Suppressor macrophage treated with lipopolysaccharide for 1 hour (primary cell): ENCODE results near the gene CADM3.

Source experiments
- DNase-seq, 3 donors: peaks; one replicate each; pipeline ENCODE4 v3.0.0-alpha.2; 2020 to 2022

Gene CADM3

DNA sequence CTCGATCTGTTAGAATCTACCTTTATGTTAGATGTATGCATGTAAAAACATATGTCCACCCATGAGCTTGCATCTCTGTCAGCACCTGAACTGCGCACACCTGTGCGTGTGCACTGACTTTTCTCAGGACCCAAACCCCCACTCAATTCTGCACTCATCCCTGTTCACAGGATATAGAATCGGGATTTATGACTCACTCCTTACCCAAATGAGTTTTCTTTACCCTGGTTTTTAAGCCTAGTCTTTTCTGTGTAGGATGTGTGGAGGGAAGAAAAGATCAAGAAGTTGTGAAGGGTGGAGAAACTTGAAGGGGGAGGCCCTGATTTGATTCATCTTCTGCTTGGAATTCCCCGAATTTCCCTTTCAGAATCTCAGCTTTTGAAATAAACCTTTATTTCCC lies 35.7 kb downstream of the CADM3 start:
- DNase-seq = peak; percentile 28 to 50 (median 36)

GRCh38 chr1:159207774-159208173 lies 36.4 kb downstream of the CADM3 start:
- no peak for DNase-seq

GRCh38 chr1:159208175-159208825 lies 36.9 kb downstream of the CADM3 start:
- no peak for DNase-seq

DNA sequence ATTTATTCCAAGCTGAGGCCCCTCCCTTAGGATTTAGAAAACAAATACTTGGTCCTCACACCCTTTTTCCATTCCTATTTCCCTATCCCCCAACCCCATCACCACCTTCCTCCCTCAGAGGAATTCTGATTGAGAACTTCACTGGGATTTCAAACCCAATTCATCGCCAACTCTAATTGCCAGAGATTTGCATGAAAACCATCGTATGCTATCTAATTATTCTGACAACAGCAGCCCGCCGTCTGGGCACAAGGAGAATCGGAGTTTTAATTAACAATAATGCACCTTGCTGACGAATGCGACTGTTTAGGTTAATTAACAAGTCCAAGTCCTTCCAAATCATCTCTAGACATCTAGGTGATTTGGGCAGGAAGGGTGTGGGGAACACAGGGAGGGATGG lies 37.6 kb downstream of the CADM3 start:
- DNase-seq = no peak

DNA sequence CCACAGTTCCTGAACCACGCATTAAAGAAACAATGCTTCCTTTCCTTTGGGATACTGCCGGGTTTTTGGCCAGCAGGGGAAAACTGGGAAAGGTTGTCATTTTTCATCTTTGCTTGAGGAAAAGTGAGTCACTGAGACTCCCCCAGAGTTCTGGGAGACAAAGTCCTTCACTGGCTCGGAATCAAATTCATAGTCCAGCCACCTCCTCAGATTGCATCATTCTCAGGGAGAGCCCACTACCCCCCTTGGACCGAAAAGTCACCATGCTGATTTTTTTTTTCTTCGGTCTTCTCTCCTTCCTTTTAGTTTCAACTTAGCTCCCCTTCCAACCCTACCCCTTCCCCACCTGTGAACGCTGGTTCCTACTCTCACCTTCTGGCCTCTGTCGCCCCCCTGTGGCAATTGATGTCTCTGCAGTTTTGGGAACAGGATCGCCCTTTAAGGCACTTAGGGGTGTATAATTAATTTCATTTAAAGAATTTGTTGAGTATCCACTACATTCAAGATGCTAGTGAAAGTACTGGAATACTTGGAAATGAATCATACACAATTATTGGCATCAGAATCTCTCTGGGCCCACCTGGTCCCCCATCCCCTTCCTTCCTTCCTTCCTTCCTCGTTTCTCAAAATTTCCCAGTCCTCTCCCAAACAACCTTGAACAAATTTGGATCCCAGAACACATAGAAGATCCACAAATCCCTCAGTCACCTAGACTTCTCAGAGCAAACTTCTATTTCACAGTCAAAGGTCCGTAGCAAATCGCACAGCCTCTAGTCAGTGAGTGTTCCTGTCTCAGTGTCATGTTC lies 40.1 kb downstream of the CADM3 start:
- peak; percentile 58 to 64 (median 58) for DNase-seq

DNA sequence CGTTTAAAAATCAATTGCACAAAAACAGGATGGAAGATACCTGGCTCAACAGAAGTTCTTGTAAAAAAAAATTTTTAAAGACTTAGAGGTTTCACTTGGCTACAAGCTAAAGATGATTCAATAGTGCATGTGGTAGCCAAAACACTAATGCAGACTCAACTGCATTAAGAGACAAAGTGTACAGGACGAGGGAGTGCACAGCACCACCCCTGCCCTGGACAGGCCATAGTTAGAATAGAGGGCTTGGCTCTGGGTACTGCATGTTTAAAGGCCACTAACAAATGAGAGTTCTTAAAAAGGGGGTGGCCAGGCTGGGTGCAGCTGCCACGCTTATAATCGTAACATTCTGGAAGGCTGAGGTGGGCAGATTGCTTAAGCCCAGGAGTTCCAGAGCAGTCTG lies 41.2 kb downstream of the CADM3 start:
- DNase-seq = no peak

DNA sequence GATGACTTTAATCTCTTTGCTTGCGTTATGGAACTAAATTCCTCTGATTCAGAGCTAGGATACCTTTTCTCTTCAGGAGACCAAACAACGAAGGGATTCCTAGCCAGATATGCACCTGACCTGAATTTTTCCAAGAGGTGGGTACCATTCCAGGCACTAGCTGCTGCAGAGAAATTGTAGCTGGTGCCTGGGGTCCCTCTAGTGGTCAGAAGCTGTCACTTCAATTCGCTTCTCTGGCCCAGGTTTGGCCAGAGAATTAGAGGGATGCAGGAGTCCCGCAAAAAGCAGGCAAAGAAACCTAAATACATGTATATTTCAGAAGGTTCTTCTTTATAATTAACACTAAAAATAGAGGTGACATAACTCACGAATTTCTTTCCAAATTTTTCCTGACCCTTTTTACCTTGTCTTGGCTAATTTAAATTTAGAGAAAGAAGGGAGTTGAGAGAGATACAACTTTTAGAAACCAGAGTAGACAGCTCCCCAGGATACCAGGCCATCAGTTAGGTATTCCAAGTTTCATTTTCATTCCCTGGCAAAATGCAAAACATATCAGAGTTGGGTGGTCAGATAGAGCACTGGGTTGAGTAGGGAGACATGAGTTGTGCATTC lies 42.8 kb downstream of the CADM3 start:
- DNase-seq = peak; percentile 55 to 69 (median 68)

- no peak for DNase-seq
Measured at GRCh38 chr1:159218649-159219636, 47.5 kb downstream of the CADM3 start.

DNA sequence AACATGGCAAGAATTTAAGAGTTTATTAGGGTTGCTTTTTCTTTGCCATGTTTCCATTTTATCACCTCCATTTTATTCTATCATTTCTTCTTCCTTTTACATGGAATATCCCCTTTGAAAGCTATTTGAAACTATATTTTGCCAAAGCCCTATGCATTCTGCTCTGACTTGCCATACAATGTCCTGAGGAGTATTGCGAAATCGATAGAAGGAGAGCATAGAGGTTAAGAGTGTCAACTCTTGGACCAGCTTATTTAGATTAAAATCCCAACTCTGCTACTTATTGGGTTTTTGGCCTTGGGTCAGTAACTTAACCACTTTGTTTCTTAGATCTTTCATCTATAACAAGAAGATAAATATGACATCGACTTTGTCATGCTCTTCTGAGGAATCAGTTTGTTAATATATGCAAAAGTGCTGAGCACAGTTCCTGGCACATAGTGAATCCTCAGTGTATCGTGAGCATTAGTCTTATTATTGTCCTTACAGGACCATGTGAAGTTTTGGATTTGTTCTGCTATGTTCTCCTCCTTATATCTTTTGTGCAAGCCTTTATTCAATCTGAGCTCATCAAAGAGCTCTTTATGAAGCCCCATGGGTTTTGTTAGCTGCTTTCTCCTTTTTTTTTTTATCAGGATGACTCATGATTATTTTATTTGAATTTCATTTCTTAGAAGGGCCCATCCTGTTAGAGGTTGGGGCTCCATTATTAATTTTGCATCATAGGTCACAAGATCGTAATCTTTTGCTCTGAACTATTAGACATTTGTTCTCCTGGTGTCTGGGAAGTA lies 50.9 kb downstream of the CADM3 start:
- no peak for DNase-seq

GRCh38 chr1:159223004-159223403 lies 51.6 kb downstream of the CADM3 start:
- DNase-seq = no peak

- DNase-seq = no peak
Measured at GRCh38 chr1:159228554-159228953, 57.1 kb downstream of the CADM3 start.

- no peak for DNase-seq
Measured at GRCh38 chr1:159229260-159229885, 58.0 kb downstream of the CADM3 start.

DNA sequence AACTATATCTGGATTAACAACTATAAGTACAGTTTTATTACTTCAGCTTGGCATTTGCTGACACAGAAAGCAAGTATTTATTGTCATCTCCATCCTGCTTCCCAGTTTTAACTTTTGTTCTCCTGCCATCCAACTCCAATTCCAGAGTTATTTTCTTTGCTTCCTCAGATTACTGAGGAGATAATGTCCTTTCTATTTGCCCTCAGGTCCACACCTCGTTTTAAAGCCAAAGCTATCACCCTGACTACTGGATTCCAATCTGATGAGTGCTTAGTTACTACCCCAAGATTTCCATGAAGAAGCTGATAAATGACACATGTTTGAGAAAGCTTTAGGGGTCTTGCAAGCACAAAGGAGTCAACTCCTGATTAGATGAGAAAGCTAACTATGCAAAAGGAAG lies 58.5 kb downstream of the CADM3 start:
- no peak for DNase-seq

GRCh38 chr1:159239551-159240220 lies 68.3 kb downstream of the CADM3 start:
- no peak for DNase-seq

DNA sequence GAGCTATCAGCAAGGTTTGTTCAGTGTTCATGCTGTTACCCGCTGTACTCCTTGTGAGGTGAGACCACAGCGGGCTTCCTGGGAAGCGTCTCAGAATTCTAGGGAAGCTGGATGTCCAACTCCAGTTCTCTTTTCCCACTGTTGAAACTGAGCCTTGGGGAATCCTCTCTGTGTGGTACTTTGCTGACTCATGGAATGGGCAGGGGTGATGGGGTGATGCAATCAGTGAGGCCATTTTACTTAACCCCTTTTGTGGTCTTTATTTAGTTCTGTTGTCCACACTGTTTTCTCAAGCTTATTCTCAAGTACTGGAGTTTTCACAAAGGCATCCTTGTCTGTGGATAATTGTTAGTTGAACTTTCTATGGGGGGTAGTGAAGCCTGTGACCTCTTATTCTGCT lies 75.9 kb downstream of the CADM3 start:
- no peak for DNase-seq

DNA sequence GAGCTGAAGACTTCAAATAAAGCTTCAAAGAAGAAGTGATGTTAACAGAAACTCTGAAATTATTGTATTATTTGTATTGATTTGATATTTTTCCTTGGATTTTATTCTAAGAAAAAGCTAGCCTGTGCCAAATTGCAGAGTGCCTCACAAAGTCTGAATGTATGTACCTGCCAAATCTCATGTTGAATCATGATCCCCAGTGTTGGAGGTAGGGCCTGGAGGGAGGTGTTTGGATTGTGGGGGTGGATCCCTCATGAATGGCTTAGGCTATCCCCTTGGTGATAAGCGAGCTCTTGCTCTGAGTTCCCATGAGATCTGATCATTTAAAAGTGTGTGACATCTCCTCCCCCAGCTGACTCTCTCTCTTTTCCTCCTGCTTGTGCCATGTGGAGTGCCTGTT lies 76.9 kb downstream of the CADM3 start:
- DNase-seq = no peak

DNA sequence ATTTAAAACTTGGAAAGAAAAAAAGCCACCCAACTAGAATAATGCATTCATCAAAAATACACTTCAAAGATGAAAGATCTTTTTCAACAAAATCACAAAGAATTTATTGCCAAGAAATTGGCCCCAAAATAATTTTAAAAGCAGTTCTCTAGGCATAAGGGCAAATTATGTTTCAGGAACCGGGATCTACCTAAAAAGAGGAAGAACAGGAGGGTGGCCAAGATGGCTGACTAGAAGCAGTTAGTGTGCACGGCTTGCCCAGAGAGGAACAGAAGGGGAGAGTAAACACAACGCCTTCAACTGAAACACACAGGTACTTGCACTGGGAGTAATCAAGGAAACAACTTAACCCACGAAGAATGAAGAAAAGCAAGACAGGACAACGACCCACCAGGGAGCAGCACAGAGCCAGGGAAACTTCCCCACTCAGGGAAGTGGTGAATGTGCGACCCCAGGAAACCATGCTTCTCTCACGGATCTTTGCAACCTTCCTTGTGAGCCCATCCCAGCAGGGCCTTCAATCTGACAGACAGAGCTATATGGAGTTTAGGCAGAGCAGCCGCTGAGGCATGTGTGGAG lies 79.3 kb downstream of the CADM3 start:
- peak in 2 of 3 donors; percentile 17 to 19 for DNase-seq
